ENCODE measurements around the gene MACIR.

GRCh38 chr5:103216137-103216536 lies 42.4 kb upstream of the MACIR start:
- TF ChIP-seq CTCF (IDR thresholded peaks at IDR 0.05) (no peak), POLR2A (IDR thresholded peaks at IDR 0.05) (no peak)
